Astrocyte of the hippocampus (primary cell): Measurements from ENCODE around the gene MAU2.
A peak's percentile ranks its signal among the peaks of the same experiment; 100 is the strongest.
"Not testable (repeated sequence)": the region's sequence is repeated elsewhere in the genome, so short reads cannot be mapped to it uniquely, and the experiment has no call there.

Experiments
- DNase-seq: peaks from one replicate; pipeline ENCODE4 v3.0.0; 2011; ENCODE audit warnings: low read depth, low spot score

MAU2 gene

DNA sequence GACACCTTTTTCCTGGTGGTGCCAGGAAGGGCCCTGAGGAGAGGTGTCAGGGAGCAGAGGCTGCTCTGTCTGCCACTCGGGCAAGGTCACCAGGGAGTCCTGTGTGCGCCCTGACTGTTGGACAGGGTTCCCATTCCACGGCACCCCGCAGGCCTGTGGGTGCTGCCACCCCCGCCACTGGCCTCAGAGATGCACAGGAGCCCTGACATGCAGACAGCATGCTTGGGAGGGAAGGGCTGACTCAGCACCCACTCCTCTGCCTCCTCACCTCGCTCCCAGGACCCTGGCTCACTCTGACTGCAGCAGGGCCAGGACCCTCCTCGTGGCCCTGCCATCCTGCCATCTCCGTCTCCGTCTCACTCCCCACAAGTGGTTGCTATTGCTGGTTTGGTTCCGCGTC is 25.3 kb downstream of the MAU2 start:
- DNase-seq, result no peak

DNA sequence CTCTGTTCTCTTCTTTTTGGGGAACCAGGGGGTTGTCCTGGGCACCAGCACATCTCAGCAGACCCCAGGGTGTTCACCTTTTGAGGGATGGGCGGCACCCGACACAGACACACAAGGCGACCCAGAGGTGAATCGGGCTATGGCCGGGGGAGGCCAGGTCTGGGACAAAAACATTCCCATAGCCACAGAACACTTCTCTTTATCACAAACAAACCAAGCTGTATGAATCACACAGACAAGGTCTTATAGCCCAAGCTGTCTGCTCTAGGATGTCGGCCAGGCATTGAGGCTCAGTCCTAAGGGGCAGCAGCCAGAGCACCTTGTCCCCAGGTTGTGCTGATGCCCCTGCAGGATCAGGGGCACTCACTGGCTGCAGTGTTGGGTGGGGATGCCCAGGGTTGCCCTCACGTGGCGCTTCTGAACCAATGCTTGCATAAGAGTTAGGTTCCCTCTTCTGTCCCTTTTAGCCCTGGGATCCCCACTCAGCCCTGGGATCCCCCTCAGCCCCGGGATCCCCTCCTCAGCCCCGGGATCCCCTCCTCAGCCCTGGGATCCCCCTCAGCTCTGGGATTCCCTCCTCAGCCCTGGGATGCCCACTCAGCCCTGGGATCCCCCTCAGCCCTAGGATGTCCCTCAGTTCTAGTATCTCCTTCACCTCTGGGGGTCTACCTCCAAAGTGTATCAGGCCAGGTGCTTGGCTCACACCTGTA is 26.9 kb downstream of the MAU2 start:
- DNase-seq, result peak; percentile 19

DNA sequence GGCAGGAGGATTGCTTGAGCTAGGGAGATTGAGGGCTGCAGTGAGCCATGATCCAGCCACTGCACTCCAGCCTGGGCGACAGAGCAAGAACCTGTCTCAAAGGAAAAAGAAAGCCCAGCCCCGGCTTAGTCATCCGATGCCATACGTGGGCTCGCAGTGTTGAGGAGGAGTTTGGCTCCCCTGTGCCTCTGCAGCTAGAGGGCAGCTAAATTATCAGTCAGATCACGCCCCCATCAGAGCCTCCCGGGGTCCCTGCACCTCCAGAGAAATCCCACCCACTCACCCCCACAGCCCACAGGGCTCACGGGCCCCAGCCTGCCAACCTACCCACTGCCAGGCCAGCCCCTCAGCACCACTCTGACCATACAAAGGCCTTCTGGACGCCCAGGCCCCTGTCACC is 27.6 kb downstream of the MAU2 start:
- peak; percentile 45 for DNase-seq

DNA sequence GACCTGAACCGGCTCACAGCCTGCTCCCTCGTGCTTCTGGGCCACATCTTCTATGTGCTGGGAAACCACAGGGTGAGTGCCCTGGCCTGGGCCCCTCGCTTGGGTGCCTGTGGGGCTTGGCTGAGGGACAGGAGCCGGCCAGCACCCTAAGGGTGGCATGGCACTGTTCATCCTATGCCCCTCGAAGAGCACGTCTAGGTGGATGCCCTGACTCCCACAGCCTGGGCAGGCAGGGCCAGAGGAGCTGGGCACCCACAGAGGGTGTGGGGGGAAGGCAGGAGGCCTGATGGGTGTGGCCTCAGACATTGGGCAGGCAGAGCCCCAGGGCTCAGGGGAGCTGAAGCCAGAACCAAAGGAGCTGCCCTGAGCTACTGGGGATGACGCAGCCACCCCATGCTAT is 28.7 kb downstream of the MAU2 start:
- DNase-seq, result no peak

DNA sequence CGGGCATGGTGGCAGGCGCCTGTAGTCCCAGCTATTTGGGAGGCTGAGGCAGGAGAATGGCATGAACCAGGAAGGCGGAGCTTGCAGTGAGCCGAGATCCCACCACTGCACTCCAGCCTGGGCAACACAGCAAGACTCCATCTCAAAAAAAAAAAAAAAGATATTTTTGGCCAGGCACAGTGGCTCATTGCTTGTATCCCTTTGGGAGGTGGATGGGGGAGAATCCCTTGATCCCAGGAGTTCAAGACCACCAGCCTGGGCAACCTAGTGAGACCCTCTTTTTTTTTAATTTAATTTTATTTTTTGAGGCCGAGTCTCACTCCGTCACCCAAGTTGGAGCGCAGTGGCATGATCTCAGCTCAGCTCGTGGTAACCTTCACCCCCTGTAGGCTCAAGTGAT is 30.1 kb downstream of the MAU2 start:
- DNase-seq, result not testable (repeated sequence)

DNA sequence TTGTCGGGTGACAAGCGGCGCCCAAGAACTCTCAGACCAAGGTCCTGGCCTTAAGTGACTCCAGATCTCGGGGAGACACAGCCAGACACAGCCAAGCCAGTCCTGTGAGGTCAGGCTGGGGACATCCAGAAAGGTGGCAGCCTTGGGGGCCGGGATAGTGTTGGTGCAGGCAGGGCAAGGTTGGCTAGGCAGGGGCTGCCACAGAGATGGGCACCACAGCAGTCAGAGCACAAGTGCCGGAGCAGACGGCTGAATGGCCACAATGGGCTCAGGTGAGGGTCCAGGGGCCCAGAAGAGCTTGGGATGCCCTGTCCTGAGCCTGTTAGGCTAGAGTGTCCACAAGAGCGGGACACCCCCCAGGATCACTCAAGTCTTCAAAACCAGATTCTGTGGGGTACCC is 32.2 kb downstream of the MAU2 start:
- DNase-seq, result no peak

DNA sequence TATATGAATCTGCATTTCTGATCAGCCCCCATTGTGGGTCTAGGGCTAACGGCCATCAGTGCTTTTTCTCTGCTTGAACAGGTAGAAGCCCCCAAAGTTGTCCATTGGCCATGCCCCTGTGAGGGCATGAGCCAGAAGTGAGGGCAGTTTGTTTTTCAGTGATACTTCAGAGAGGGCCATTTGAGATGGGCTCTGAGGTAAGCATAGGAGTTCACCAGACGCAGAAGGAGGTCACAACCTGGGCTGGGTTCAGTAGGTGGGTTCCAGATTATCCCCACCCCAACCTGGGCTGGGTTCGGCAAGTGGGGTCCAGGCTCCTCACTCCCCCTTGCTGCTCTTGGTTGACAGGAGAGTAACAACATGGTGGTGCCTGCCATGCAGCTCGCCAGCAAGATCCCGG is 33.4 kb downstream of the MAU2 start:
- no peak for DNase-seq

DNA sequence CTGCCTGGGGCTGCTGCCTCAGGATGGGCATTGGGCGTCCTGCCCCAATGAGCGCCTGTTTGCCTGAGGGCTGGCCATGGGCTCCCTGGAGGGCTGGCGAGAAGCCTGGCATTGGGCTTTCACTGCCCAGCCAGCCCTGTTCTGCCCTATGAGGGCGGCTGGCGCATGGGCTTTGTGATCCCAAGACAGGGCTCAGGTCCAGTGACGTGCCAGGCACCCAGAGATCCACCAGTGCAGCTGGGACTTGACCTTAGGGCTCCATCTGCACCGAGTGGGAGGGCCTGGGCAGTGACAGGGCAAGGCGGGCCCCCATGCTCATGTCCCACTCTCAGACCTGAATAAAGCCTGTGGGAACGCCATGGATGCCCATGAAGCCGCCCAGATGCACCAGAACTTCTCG is 34.3 kb downstream of the MAU2 start:
- no peak for DNase-seq

DNA sequence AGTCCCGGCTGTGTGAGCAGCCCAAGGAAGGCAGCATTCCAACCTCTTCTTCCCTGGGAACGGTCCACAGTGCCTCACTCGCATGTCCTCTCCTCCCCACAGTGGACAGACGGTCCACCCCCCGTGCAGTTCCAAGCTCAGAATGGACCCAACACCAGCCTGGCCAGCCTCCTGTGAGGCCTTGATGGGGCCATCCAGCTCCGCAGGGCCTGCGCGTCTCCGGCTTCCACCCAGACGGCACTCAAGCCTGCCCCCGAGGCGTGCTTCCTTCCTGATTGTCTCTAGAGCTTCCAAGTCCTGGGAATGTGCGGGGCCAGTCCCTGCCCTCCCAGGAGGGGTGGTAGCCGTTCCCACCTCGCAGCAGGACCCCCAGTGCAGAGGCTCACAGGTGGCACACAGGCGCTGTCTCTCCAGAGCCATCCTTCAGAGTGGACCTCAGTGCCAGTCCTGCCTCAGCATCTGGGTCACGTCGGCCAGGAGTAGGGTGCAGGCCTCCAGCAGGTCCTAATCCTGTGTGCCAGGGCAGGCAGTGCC is 35.0 kb downstream of the MAU2 start:
- no peak for DNase-seq

DNA sequence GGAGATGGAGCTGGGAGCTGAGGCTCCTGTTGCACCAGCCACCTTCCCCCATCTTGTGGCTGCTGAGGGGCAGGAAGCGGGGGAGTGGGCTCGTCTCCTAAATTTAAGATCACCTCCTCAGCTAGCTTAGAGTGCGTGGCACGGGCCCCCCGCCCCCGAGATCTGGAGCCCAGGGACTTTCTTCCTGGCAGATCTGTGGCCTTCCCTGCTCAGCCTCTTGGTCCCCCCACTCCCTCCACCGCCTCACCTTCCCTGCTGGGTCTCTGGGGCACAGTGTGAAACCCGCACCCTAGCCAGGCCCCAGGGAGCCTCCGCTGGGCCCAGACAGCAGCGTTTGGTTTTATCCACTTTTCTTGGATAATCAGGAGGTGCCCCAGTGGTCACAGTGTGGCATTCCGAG is 35.9 kb downstream of the MAU2 start:
- no peak for DNase-seq

DNA sequence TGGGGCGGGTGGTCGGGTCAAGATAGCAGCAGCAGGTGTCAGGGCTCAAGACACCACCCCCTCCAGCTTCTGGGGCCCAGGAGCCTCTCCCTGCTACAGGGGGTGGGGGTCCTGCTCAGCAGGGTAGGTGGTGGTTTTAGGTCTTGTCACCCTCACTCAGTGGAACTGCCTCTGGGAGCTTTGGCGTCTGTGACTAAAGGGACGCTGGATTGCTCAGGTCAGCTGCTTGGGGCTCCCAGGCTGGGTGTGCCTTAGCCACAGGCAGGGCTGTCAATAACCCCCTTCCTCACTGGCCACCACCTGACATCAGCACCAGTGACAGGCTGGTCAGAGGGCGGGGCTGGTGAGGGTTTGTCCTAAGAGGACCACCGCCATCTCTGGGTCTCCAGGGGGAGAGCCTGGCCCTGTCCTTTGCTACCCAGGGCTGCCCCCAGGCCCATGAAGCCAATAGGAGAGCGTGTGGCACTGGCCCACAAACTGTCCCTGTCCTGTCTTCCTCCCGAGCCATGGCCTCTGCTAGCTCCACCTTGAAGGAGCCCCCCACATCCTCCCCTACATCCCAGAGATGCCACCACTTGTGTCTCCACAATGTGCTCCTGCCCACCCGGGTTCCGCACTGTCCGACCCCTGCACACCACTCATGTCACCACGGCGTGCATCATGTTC is 36.4 kb downstream of the MAU2 start:
- no peak for DNase-seq

DNA sequence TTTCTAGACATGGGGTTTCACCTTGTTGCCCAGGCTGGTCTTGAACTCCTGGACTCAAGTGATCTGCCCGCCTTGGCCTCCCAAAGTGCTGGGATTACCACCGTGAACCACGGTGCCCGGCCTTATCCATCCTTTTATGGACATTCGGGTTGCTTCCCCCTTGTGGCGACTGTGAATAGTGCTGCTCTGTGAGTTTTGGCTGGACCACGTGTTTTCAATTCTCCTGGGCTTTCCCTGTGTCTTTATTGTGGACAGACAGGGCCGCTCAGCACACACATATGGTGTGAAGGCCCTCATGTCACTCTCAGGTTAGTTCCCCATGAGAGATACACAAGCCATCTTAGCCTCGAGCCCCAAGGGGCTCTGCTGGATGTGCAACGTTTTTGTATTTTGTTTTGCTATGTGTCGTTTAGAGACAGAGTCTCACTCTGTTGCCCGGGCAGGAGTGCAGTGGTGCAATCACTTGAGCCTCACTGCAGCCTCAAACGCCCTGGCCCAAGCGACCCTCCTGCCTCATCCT is 40.5 kb downstream of the MAU2 start:
- peak; percentile 89 for DNase-seq

DNA sequence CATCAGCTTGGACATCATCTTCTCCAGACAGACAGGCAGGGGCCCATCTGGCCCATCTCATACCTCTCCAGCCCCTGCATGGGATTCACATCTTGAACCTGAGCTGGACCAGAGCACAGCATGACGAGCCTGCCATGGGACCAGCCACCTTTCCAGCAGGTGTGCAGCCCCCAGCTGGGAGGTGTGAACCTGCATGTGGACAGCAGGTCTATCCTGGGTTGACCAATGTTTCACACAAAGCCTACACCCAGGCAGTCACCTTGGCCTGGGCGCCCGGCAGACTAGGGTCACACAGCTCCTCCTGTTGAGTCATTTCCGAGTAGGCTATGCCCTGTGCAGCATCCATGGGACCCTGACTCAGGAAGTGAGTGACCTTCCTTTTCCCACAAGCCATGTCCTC is 41.4 kb downstream of the MAU2 start:
- DNase-seq, result no peak

DNA sequence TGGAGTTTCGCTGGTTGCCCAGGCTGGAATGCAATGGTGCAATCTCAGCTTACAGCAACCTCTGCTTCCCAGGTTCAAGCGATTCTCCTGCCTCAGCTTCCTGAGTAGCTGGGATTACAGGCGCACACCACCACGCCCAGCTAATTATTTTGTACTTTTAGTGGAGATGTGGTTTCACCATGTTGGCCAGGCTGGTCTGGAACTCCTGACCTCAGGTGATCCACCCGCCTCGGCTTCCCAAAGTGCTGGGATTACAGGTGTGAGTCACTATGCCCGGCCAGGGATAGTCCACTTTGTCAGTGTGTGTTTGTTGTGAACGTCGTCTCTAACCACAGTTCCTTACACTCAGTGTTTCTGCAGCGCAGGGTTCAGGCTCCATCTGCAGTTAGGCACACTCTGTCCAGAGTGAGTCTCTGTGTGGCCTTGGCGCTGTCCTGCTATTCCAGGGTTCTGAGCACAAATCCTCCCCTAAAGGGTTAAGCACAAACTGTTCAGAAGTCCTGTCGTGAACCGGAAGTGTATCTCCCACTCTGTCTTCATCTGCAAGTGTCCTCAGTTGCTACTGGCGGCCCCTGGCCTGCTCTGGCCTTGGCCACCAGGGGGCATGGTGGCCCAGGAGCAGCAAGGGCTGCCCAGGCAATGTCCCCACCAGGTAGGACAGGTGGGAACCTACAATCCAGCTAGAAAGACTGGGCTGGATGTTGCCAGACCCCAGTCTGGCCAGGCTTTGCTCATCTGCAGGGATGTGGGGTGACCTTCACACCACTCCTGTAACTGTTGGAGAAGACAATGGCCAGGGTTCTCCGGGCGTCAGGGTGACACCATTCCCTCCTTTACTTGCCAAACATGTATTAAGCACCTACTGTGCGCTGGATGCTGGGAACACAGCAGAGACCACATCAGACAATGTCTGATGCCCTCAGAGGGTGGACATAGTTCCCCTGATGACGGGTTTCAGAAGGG is 46.1 kb downstream of the MAU2 start:
- DNase-seq, result peak; percentile 82

DNA sequence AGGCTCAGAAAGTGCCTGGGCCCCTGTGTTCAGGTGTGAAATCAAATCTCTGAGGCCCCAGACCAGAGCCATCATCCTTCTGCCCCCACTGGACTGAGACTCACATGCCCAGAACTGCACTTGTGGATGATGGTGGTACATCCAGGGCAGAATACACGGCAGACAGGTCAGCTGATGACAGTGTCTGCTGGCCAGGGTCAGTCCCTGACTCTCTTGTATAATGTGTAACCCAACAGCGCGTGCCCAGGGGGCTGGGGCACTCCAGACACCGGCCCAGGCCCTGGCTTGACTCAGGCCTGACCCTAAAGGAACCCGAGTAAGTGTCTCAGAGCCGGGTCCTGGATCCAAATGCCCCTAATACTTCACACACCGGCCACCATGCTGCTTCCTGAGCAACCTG is 47.5 kb downstream of the MAU2 start:
- no peak for DNase-seq

DNA sequence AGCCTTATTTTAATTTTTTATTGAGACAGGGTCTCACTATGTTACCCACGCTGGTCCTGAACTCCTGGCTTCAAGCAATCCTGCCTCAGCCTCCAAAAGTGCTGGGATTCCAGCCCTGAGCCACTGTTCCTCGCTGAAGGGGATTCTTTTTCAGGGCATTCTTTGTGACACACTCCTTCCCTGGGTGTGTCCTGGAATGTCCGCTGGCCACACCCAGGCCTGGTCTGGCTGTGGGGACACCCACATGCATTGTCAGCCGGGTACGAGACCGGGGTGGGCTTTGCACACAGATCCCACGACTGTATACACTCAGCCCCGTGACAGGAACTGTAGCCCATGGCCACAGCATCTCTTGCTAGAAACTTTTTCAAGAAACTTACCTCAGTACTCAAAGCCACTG is 50.4 kb downstream of the MAU2 start:
- no peak for DNase-seq

DNA sequence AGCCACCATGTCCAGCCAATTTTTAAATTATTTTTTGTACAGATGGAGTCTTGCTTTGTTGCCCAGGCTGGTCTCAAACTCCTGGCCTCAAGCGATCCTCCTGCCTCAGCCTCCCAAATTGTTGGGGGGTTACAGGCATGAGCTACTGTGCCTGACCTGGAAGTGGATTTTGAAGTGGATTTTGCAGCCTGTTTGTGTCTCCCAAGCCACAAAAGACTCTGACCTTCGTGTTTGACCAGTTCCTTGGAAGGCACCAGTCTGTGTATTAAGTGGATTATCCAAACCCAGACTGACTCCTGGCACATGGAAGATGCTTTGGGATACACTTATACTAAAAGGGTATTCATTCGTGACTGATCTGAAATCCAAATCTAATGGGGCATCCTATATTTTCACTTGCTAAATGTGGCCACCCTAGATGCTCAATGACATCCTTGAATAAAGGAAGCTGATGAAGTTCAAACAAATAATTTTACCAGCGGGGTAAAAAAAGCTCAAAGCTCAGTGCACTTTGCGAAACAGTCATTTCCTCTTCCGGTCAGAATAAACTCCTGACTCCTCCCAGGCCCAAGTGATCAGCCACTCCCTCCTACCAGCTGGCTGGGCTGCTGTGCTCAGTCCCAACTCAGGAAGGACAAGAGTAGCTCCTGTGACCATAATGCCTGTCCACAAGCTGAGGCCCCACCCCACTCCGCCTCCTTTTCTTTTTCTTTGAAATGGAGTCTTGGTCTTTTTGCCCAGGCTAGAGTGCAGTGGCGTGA is 52.2 kb downstream of the MAU2 start:
- DNase-seq, result no peak

DNA sequence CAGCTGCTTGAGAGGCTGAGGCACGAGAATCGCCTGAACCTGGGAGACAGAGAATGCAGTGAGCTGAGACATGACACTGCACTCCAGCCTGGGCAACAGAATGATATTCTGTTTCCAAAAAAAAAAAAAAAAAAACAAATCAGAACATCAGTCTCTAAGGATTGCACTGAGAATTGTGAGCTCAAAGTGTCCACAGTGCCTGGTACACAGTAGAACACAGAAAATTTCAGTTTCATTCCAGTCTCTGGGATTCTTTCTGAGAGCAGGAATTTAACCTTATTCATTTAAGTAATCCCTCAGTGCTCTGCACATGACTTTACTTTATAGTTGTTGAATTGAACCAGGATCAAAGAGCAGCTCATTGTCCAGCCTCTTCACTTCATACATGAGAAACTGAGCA is 58.9 kb downstream of the MAU2 start:
- no peak for DNase-seq

DNA sequence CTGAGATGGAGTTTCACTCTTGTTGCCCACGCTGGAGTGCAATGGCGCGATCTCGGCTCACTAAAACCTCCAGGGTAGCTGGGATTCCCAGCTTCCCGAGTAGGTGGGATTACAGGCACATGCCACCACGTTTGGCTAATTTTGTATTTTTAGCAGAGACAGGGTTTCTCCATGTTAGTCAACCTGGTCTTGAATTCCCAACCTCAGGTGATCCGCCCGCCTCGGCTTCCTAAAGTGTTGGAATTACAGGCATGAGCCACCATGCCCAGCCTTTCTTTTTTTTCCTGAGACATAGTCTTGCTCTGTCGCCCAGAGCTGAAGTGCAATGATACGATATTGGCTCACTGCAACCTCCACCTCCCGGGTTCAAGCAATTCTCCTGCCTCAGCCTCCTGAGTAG is 59.7 kb downstream of the MAU2 start:
- not testable (repeated sequence) for DNase-seq

DNA sequence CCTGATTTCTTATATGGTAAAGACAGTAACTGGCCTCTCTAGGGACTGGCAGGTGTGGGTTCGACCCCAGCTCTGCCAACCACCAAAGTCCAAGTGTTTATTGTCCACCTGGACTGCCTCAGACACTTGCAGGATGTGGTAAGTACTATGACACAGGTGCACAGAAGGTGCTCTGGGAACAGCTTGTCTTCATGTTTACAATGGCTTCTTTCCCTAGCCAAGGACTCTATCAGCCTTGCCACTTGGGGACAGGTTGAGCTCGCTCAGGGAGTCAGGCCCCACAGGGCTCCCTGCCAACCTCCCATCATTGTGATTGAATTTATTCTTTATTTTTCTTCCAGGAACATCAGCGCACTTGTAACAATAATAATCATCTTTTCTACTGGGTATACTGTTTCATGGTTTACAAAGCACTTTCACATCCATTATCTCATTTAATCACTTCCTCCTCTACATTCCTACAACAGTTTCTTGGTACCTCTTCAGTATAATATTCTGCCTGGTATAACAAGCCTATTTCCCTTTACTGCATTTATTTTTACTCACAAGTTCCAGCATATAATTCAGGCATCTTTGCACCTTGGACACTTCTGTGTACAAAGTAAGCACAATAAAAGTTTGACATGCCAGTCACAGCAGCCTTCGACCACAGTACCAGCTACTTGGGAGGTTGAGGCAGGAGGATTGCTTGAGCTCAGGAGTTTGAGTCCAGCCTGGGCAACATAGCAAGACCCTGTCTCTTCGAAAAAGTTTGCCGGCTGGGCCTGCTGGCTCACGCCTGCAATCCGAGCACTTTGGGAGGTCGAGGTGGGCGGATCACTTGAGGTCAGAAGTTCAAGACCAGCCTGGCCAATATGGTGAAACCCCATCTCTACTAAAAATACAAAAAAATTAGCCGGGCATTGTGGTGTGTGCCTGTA is 60.6 kb downstream of the MAU2 start:
- DNase-seq, result no peak
